ENCODE results near the gene GNA14.
A peak's percentile ranks its signal among the peaks of the same experiment; 100 is the strongest.
"Not testable (repeated sequence)": the region's sequence is repeated elsewhere in the genome, so short reads cannot be mapped to it uniquely, and the experiment has no call there.

The GNA14 gene

DNA sequence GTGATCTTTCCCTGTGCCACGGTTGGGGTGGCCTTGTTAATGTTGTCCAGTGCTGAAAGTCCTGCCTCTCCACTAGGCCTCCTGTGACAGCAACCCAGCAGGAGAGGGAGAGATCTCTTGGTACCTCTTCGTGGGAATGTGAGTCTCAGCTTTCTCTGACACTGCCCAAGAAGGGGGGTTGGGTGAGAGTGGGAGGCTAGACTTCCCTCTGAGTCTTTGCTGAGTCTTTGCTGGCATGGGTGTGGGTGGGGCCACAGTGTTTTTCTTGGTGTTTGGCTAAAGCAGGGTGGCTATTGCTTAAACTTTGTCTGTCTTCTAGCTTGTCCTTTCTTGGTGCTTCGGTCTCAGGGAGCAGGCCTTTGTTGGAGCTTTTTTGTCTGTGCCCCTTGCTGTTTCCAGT, 145.6 kb downstream of the GNA14 start:
- Mint-ChIP-seq H3K27me3 (peaks cover 4% of the 10 kb centered on the region), H3K4me1 (no peaks in the 10 kb centered on the region), H3K9me3 (no peaks in the 10 kb centered on the region), H3K27ac (no peak overlapping the region), H3K36me3 (no peaks in the 10 kb centered on the region), H3K4me3 (no peak overlapping the region)

DNA sequence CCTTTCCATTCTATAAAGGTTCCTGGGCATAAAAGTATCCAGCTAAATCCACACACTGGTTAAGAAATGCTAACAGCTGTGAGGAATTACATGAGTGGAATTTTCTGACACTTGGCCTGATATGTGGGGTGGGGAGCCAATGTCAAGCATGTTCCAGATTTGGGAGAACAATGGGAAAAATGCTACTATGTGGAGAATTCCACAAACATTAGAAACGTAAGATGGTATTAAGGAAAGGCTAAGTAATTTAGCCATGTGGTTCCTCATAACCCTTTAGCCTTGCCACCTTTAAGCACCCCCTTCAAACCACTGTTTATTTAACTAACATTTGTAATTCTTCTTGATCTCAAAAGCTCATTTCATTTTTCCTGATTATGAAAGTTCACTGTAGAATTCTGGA, 149.2 kb downstream of the GNA14 start:
- Mint-ChIP-seq H3K4me3 (no peak overlapping the region), H3K9me3 (no peaks in the 10 kb centered on the region), H3K27me3 (peaks cover under 1% of the 10 kb centered on the region), H3K36me3 (no peaks in the 10 kb centered on the region), H3K4me1 (no peaks in the 10 kb centered on the region), H3K27ac (no peak overlapping the region)

DNA sequence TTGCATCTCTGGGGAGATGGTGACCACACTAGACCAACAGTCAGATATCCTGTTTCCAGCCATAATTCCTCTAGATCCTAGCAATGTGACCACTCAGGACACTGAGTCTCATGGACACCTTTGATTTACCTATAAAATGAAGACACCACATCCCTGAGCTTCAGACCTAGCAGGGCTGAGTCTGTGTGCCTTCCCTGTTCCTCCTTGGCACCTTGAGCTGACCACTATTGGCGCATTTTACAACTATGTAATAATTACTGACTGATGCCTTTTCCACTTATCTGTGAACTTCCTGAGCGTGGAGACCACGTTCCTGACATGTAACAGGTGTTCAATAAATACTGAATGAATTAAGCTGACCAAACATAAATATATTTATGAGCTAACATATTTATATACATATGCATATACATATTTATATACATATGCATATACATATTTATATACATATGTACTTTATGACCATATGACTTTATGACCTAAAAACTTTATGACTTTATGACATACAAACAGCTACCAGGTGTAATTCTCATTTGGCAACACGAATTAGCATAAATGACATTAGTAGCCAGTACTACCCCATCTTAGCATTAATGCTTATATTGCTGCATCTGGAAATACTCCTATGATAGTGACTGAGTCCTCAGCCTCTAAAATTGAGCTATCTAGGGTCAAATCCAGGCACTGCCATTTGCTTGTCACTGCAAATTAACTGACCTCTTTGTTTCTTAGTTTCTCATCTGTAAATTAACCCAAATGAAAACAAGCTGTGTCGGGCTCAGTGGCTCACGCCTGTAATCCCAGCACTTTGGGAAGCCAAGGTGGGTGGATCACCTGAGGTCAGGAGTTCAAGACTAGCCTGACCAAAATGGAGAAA, 150.6 kb downstream of the GNA14 start:
- H3K36me3 Mint-ChIP-seq = no peaks in the 10 kb centered on the region
- no peaks in the 10 kb centered on the region for H3K27me3 Mint-ChIP-seq
- no peak overlapping the region for H3K4me3 Mint-ChIP-seq
- no peaks in the 10 kb centered on the region for H3K4me1 Mint-ChIP-seq
- H3K27ac Mint-ChIP-seq = no peak overlapping the region
- H3K9me3 Mint-ChIP-seq = no peaks in the 10 kb centered on the region

DNA sequence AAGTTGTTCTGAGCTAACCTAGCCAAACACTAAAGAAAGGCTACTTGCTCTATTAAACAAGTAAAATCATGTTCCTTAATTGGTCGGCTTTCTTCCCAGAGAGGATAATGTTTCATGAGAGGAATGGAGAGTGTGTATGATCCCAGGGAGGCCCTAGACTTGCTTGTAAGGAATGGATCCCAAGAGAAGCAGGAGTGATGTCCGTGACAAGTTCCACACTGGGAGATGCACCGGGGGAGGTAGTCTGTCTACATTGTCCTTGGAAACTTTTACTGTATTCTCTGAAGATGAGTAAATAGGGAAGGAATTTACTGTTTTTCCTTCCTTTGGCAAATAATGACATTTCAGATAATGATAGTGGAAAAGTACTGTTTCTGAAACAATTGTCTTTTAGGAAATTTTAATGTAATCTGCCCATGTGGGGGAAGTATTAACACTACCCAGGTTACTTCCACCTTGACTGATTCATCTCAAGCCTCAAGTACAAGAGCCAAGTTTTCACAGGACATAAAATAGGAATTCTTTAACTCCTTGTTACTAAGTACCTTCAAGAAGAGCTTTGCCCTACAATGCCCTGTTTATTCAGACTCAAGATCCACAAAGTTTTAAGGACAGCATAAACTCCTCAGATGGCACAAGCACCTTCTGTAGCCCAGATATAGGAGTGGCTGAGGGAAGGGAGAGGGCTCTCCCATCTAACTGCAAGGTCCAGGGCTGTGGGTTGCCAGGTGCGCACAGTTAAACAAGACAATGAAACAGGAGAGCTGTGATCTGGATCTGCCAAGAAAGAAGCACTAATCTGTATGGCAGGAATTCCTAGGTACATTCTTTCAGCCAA, 152.1 kb downstream of the GNA14 start:
- peaks cover 1% of the 10 kb centered on the region for H3K27me3 Mint-ChIP-seq
- H3K4me1 Mint-ChIP-seq = no peaks in the 10 kb centered on the region
- no peaks in the 10 kb centered on the region for H3K9me3 Mint-ChIP-seq
- no peaks in the 10 kb centered on the region for H3K36me3 Mint-ChIP-seq
- no peak overlapping the region for H3K4me3 Mint-ChIP-seq
- H3K27ac Mint-ChIP-seq = no peak overlapping the region

DNA sequence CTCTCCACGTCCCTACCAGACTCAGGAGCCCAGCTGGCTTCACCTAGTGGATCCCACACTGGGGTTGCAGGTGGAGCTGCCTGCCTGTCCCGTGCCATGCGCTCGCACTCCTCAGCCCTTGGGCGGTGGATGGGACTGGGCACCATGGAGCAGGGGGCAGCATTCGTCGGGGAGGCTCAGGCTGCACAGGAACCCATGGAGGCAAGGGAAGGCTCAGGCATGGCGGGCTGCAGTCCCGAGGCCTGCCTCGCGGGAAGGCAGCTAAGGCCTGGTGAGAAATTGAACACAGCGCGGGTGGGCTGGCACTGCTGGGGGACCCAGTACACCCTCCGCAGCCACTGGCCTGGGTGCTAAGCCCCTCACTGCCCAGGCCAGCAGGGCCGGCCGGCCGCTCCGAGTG, 157.8 kb downstream of the GNA14 start:
- not testable (repeated sequence) for H3K27me3 Mint-ChIP-seq, H3K36me3 Mint-ChIP-seq, H3K4me3 Mint-ChIP-seq, H3K9me3 Mint-ChIP-seq, H3K27ac Mint-ChIP-seq
- H3K4me1 Mint-ChIP-seq = peaks cover 13% of the 10 kb centered on the region

DNA sequence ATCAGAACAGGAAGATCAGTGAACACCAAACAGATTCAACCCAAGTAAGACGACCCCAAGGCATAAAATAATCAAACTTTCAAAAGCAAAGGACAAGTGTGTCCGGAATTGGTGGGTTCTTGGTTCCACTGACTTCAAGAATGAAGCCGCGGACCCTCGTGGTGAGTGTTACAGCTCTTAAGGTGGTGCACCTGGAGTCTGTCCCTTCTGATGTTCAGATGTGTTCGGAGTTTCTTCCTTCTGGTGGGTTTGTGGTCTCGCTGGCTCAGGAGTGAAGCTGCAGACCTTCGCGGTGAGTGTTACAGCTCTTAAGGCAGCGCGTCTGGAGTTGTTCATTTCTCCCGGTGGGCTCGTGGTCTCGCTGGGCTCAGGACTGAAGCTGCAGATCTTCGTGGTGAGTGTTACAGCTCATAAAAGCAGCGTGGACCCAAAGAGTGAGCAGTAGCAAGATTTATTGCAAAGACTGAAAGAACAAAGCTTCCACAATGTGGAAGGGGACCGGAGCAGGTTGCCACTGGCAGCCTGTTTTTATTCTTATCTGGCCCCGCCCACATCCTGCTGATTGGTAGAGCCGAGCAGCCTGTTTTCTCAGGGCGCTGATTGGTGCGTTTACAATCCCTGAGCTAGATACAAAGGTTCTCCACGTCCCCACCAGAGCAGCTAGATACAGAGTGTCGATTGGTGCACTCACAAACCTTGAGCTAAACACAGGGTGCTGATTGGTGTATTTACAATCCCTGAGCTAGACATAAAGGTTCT, 158.5 kb downstream of the GNA14 start:
- H3K36me3 Mint-ChIP-seq, H3K27ac Mint-ChIP-seq: not testable (repeated sequence)

DNA sequence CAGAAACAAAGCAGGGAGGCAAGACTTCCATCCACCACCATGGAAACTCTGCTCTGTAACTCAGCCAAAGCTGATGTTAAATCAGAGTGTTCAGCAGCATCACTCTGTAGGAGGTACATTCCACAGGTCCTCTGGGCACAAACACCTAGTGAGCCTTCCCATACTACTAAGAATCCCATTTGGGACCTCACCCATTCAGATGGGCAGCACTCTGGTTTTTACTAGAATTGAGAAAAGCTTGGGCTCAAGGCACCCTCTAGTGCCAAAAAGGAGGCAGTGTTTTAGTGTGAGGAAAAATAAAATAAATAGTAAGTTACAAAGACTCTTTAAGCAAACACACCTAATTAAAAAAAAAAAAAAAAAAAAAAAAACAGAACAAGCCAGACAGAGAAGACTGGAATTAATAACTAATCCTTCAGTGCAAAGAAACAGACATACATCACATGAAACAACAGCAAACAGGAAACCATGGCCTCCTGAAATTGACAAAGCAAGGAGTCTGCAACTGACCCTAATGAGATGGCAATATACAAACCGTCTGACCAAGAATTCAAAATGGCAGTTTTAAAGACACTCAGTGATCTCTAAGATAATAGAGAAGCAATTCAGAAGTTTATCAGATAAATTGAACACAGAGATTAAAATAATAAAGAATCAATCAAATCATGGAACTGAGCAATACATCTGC, 159.5 kb downstream of the GNA14 start:
- peaks cover 6% of the 10 kb centered on the region for H3K36me3 Mint-ChIP-seq
- H3K27me3 Mint-ChIP-seq = peaks cover 9% of the 10 kb centered on the region
- peaks cover 13% of the 10 kb centered on the region for H3K4me1 Mint-ChIP-seq
- H3K4me3 Mint-ChIP-seq = peak overlapping the region; percentile 78
- H3K27ac Mint-ChIP-seq = no peak overlapping the region
- H3K9me3 Mint-ChIP-seq = no peaks in the 10 kb centered on the region

More for the DNA sequence above, 158.5 kb downstream of the GNA14 start:
- H3K4me3 Mint-ChIP-seq = peak overlapping the region; percentile 78
- H3K4me1 Mint-ChIP-seq = peaks cover 13% of the 10 kb centered on the region
- not testable (repeated sequence) for H3K9me3 Mint-ChIP-seq, H3K27me3 Mint-ChIP-seq

DNA sequence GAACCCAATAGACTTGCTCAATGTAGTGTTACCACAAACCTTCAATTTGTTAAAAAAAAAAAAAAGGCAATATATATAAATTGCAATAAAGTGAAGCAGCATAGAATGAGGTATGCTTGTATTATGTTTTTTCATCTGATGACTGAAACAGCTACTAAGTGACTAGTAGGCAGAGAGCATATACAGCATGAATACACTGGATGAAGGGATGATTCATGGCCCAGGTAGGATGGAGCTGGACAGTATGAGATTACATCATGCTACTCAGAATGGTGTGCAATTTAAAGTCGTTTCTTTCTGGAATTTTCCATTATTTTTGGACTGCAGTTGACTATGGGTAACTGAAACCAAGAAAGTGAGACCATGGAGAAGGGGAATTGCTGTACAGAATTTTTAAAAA, 161.2 kb downstream of the GNA14 start:
- peaks cover 8% of the 10 kb centered on the region for H3K27me3 Mint-ChIP-seq
- peaks cover 13% of the 10 kb centered on the region for H3K4me1 Mint-ChIP-seq
- no peaks in the 10 kb centered on the region for H3K9me3 Mint-ChIP-seq
- H3K4me3 Mint-ChIP-seq = no peak overlapping the region
- H3K36me3 Mint-ChIP-seq = peaks cover 6% of the 10 kb centered on the region
- H3K27ac Mint-ChIP-seq = no peak overlapping the region

DNA sequence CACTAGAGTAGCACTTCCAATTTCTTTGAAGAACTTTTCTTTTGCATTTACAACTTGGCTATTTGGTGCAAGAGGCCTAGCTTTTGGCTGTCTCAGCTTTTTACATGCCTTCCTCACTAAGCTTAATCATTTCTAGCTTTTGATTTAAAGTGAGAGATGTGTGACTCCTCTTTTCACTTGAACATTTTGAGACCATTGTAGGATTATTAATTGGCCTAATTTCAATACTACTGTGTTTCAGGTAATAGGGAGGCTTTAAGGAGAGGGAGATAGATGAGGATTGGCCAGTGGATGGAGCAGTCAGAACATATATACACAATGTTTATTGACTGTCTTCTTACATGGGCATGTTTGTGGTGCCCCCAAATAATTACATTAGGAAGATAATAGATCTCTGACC, 161.7 kb downstream of the GNA14 start:
- H3K27me3 Mint-ChIP-seq = peaks cover 8% of the 10 kb centered on the region
- H3K36me3 Mint-ChIP-seq = peaks cover 6% of the 10 kb centered on the region
- H3K4me1 Mint-ChIP-seq = peaks cover 13% of the 10 kb centered on the region
- no peak overlapping the region for H3K27ac Mint-ChIP-seq
- H3K4me3 Mint-ChIP-seq = no peak overlapping the region
- no peaks in the 10 kb centered on the region for H3K9me3 Mint-ChIP-seq

DNA sequence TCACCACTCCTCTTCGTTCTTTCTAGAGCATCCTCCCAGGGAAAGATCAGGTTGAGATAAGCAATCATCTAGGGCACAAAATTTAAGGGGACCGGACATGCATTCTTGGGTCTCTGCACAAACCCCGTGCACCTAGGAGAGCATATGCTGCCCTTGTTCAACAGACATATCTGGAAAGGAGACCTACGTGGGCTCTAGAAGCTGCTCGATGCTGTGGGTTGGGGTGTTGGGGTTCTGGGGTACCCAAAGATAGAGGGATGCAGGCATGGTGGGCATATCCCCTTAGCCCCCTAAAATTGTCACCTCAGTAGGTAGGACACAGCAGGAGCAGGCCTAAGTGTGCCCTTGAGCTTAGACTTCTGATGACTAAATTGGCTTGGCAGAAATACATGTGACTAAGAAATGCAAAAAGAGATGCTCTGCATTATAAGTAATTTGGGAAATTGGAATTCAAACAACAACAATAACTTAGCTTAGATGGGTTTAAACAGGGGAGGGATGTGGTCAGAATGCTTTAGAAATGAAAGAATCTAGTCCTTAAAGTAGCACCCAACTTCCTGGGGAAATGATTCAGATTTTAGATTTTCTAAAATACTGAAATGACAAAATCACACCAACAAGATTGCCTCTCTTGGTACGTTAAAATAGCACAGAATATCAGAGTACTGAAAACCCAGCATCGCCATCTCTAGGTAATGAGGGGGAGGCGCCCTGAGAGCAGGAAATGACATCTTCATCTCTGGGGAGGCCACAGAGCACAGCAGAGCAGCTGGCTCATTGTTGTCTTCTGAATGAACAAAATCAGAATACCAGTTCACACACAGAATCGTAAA, 172.3 kb downstream of the GNA14 start:
- H3K36me3 Mint-ChIP-seq = peaks cover 5% of the 10 kb centered on the region
- H3K9me3 Mint-ChIP-seq = no peaks in the 10 kb centered on the region
- H3K27ac Mint-ChIP-seq = peak overlapping the region; percentile 93
- no peaks in the 10 kb centered on the region for H3K27me3 Mint-ChIP-seq
- H3K4me3 Mint-ChIP-seq = peak overlapping the region; percentile 37
- H3K4me1 Mint-ChIP-seq = peaks cover 25% of the 10 kb centered on the region

DNA sequence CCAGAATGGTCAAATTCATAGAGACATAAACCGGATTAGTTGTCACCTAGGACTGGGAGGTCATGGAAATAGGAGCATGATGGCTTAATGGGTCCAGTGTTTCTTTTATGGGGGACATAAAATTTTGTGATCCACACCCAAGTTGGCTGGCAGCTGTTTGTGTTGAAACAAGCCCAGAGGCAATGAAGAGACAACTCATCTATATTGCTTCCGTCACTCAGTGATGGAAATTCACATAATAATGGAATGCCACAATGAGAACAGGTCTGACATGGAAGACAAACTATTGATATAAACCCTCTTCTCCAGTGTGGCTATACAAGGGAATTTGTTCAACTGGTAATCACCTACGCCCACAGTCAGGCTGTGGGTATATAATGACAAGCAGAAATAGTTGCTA, 173.2 kb downstream of the GNA14 start:
- no peaks in the 10 kb centered on the region for H3K9me3 Mint-ChIP-seq
- peaks cover 25% of the 10 kb centered on the region for H3K4me1 Mint-ChIP-seq
- H3K27ac Mint-ChIP-seq = peak overlapping the region; percentile 93
- no peaks in the 10 kb centered on the region for H3K27me3 Mint-ChIP-seq
- H3K36me3 Mint-ChIP-seq = peaks cover 5% of the 10 kb centered on the region
- H3K4me3 Mint-ChIP-seq = no peak overlapping the region

DNA sequence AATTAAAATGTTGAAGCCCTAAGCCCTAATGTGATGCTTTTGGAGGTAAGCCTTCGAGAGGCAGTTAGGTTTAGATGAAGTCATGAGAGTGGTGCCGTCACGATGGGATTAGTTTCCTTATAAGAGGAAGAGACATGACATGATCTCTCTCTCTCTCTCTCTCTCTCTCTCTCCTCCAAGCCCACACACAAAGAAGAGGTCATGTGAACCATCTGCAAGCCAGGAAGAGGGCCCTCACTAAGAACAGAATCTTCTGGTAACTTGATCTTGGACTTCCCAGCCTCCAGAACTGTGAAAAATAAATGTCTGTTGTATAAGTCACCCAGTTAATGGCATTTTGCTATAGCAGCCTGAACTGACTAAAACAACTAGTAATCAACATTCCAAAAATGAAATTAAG, 175.5 kb downstream of the GNA14 start:
- Mint-ChIP-seq H3K9me3 (no peaks in the 10 kb centered on the region), H3K27ac (no peak overlapping the region), H3K4me3 (no peak overlapping the region), H3K36me3 (peaks cover 3% of the 10 kb centered on the region), H3K4me1 (peaks cover 24% of the 10 kb centered on the region), H3K27me3 (peaks cover 4% of the 10 kb centered on the region)

DNA sequence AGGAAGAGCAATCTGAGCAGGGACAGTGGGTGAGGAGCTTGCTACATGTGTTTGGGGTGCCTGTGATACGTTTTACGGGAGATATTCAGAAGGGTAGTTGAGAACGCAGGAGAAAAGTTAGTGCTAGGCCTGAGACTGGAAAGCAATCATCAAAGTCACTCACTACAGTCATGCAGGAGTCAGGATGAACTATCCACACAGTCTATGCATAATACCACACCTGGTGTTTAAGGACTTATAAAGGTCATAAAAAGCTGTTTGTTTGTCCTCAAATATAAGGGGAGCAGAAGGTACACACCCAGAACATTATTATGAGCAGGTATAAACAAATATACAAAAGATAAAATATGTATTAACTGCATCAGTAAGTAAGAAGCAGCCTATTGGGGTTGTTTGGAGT, 176.6 kb downstream of the GNA14 start:
- no peaks in the 10 kb centered on the region for H3K9me3 Mint-ChIP-seq
- peaks cover 3% of the 10 kb centered on the region for H3K36me3 Mint-ChIP-seq
- H3K27ac Mint-ChIP-seq = no peak overlapping the region
- peaks cover 13% of the 10 kb centered on the region for H3K4me1 Mint-ChIP-seq
- H3K27me3 Mint-ChIP-seq = peaks cover 4% of the 10 kb centered on the region
- no peak overlapping the region for H3K4me3 Mint-ChIP-seq

DNA sequence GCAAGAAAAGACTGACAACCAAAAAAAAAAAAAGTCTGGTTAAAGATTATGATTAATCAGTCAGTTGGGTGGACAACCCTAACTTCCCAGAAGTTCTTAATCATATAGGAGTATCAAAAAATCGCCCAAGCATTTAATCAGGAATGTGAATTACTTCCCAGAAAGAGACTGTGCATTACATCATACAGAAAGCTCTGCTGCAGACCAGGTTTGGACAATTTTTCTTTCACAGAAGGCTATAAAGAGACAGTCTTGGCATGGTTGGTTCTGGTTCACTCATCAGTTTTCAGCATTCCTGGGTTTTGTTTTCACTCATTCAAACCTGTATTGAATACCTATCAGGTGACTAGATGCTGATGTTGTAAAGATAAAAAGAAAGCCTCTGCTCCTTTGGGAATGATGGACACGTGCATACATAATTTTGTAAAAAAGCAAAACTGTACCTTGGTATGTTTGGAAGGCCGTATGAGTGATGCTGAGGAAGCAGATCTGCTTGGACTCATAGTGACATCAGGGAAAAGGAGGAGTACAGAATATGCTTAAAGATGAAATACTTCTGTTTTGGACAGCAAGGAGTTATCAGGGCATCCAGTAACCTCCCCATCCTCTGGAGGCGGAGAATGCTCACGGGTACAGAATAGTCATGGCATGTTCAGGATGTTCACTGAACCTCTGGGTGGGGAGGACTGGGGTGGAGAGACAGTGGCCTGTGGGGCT, 178.4 kb downstream of the GNA14 start:
- H3K4me1 Mint-ChIP-seq = no peaks in the 10 kb centered on the region

More for the DNA sequence above, 178.4 kb downstream of the GNA14 start:
- Mint-ChIP-seq H3K36me3 (peaks cover 3% of the 10 kb centered on the region), H3K4me3 (no peak overlapping the region), H3K27me3 (peaks cover 4% of the 10 kb centered on the region), H3K27ac (no peak overlapping the region), H3K9me3 (no peaks in the 10 kb centered on the region)
